CD14-positive monocyte (primary cell): Measurements from ENCODE around the gene ZNF837. TPM values are rescaled to one million over a fixed set of nuclear protein-coding genes. Genes with fewer than 3 reads are reported as not detected.

Experiments used
- DNase-seq, 3 donors: peaks; one replicate each; pipeline ENCODE4 v3.0.0-alpha.2; 2011 to 2022
- H2AFZ ChIP-seq: 2 replicates; pipeline ENCODE4 v1.6.0; 2012; ENCODE audit warnings: mild to moderate bottlenecking, low read depth, low read length, inconsistent platforms; ENCODE audit not compliant: insufficient read depth, poor library complexity, severe bottlenecking
- H3K27ac ChIP-seq, 2 donors: 1 replicate in 1 of 2; 2 replicates in 1 of 2; pipeline ENCODE4 v1.5.1; 2012 to 2013; ENCODE audit warnings: low read length in 2 of 2, control low read depth in 1 of 2, inconsistent platforms in 1 of 2, low read depth in 1 of 2, mild to moderate bottlenecking in 1 of 2
- H3K27me3 ChIP-seq, 2 donors: one replicate each; pipeline versions ENCODE4 v1.6.0 to v1.6.1; 2011 to 2013; ENCODE audit warnings: low read length in 2 of 2; ENCODE audit not compliant: control insufficient read depth in 2 of 2, insufficient read depth in 2 of 2
- H3K36me3 ChIP-seq, 2 donors: replicated peaks in 1 of 2; 1 replicate in 1 of 2; 2 replicates in 1 of 2; pipeline versions ENCODE4 v1.5.1 to v1.6.1; 2012 to 2013; ENCODE audit warnings: low read length in 2 of 2, control low read depth in 1 of 2, inconsistent platforms in 1 of 2, mild to moderate bottlenecking in 1 of 2; ENCODE audit not compliant: insufficient read depth in 2 of 2, control insufficient read depth in 1 of 2
- H3K4me1 ChIP-seq, 2 donors: 1 replicate in 1 of 2; 2 replicates in 1 of 2; pipeline versions ENCODE4 v1.5.1 to v1.6.1; 2012 to 2013; ENCODE audit warnings: low read length in 2 of 2, control low read depth in 1 of 2, inconsistent platforms in 1 of 2, mild to moderate bottlenecking in 1 of 2, moderate library complexity in 1 of 2; ENCODE audit not compliant: insufficient read depth in 2 of 2, control insufficient read depth in 1 of 2
- H3K4me2 ChIP-seq: replicated peaks from 2 replicates; pipeline ENCODE3; 2012; ENCODE audit warnings: low read length, moderate library complexity, mild to moderate bottlenecking; ENCODE audit not compliant: poor library complexity, severe bottlenecking; ENCODE audit errors: extremely low read depth
- H3K4me3 ChIP-seq, 3 experiments: fragments of 200-600 bp in 1 of 3; sonication (generic) in 1 of 3; replicated peaks in 1 of 3; 1 replicate in 2 of 3; 2 replicates in 1 of 3; pipeline ENCODE4 v1.5.1; 2011 to 2013; ENCODE audit warnings: low read length in 3 of 3, mild to moderate bottlenecking in 3 of 3, control low read depth in 2 of 3, low read depth in 2 of 3, inconsistent platforms in 1 of 3, moderate library complexity in 1 of 3
- H3K79me2 ChIP-seq: 2 replicates; pipeline ENCODE4 v1.6.0; 2012; ENCODE audit warnings: mild to moderate bottlenecking, control low read depth, inconsistent platforms, low read length, moderate library complexity; ENCODE audit not compliant: insufficient read depth
- H3K9ac ChIP-seq: 2 replicates; pipeline ENCODE4 v1.6.0; 2017; ENCODE audit warnings: low read length, mild to moderate bottlenecking; ENCODE audit not compliant: insufficient read depth, poor library complexity, severe bottlenecking
- H3K9me3 ChIP-seq, 2 donors: replicated peaks in 1 of 2; 1 replicate in 1 of 2; 2 replicates in 1 of 2; pipeline versions ENCODE4 v1.5.1 to v1.6.1; 2012 to 2013; ENCODE audit warnings: low read length in 2 of 2, control low read depth in 1 of 2; ENCODE audit not compliant: control insufficient read depth in 1 of 2, insufficient read depth in 1 of 2
- H4K20me1 ChIP-seq: 2 replicates; pipeline ENCODE4 v1.6.0; 2012; ENCODE audit warnings: mild to moderate bottlenecking, low read length, control low read depth, moderate library complexity; ENCODE audit not compliant: insufficient read depth
- H3K27ac Mint-ChIP-seq, 7 donors: one replicate each; pipeline ENCODE4 v1.8.0; 2020; ENCODE audit warnings: mild to moderate bottlenecking in 7 of 7, mixed read lengths in 7 of 7, moderate library complexity in 6 of 7, inconsistent platforms in 2 of 7
- H3K27me3 Mint-ChIP-seq, 3 donors: one replicate each; pipeline ENCODE4 v1.8.0; 2021 to 2022; ENCODE audit warnings: low read depth in 3 of 3, mild to moderate bottlenecking in 3 of 3, mixed read lengths in 3 of 3, moderate library complexity in 3 of 3, inconsistent platforms in 1 of 3
- H3K36me3 Mint-ChIP-seq, 2 donors: one replicate each; pipeline ENCODE4 v1.8.0; 2020; ENCODE audit warnings: mixed read lengths in 2 of 2, inconsistent platforms in 1 of 2, mild to moderate bottlenecking in 1 of 2
- H3K4me1 Mint-ChIP-seq: one replicate; pipeline ENCODE4 v1.8.0; 2020; ENCODE audit warnings: mild to moderate bottlenecking, mixed read lengths
- H3K4me3 Mint-ChIP-seq, 2 donors: one replicate each; pipeline ENCODE4 v1.8.0; 2020; ENCODE audit warnings: mild to moderate bottlenecking in 2 of 2, mixed read lengths in 2 of 2, moderate library complexity in 1 of 2
- H3K9me3 Mint-ChIP-seq, 7 donors: one replicate each; pipeline ENCODE4 v1.8.0; 2020 to 2022; ENCODE audit warnings: mixed read lengths in 7 of 7, mild to moderate bottlenecking in 6 of 7, moderate library complexity in 6 of 7, inconsistent platforms in 2 of 7
- CTCF ChIP-seq: fragments of 200-600 bp; IDR thresholded peaks from one replicate; pipeline ENCODE4 v1.8.0; 2022; ENCODE audit warnings: antibody characterized with exemption, mild to moderate bottlenecking
- WGBS: methylation state at CpG from one replicate; pipeline ENCODE4 v1.1.5; 2013; ENCODE audit warnings: missing lambda C conversion rate; ENCODE audit not compliant: insufficient coverage; 5-methylcytosine and 5-hydroxymethylcytosine counted together
- intact Hi-C, 2 donors: fragments of 100-400 bp; cut with micrococcal nuclease; formaldehyde crosslinking; loops; one replicate each; pipeline versions ENCODE4 v1.15.0 to v1.15.1; 2023
- polyA plus RNA-seq, 3 donors: library from polyadenylated mRNA; depleted of rRNA in 1 of 3; unstranded in 2 of 3; stranded (reverse) in 1 of 3; fragments of 300-500 nt in 2 of 3; fragments of >200 nt in 1 of 3; fragmentation: Illumina TruSeq in 2 of 3; gene quantifications; 1 replicate in 2 of 3; 2 replicates in 1 of 3; pipeline ENCODE4 v1.2.3, GENCODE V29; 2012 to 2021

Gene ZNF837
- polyA plus RNA-seq, 3 donors = 0.13 to 0.72 (median 0.33) TPM

GRCh38 chr19:58387338-58388174 is 6.7 kb upstream of the ZNF837 start:
- Histone ChIP-seq H3K27ac (peak overlapping the region; percentile 96 to 98), H3K4me3 (peak overlapping the region; percentile 60 to 87 (median 84)), H3K27me3 (no peaks in the 10 kb centered on the region), H4K20me1 (peaks cover 2% of the 10 kb centered on the region), H3K4me2 (peak overlapping the region; percentile 96), H3K4me1 (peaks cover 24 to 29% of the 10 kb centered on the region in 2 donors), H3K36me3 (peaks cover 18 to 33% of the 10 kb centered on the region in 2 donors), H2AFZ (peak overlapping the region; percentile 100), H3K9me3 (no peaks in the 10 kb centered on the region), H3K79me2 (peaks cover 32% of the 10 kb centered on the region), H3K9ac (peak overlapping the region; percentile 91)
- 12% methylated on average over 35 of the region's 39 CpGs for WGBS
- DNase-seq = peak in 1 of 3 donors; percentile 8
- peak overlapping the region; percentile 93 to 96 (median 96) for H3K27ac Mint-ChIP-seq
- peaks cover 0 to 2% (median 0%) of the 10 kb centered on the region in 3 donors for H3K27me3 Mint-ChIP-seq
- H3K36me3 Mint-ChIP-seq = peaks cover 32 to 47% of the 10 kb centered on the region in 2 donors
- H3K4me1 Mint-ChIP-seq = peaks cover 31% of the 10 kb centered on the region
- TF ChIP-seq CTCF = no peak
- H3K4me3 Mint-ChIP-seq = peak overlapping the region; percentile 88 to 95
- peaks cover 0 to 3% (median 0%) of the 10 kb centered on the region in 7 donors for H3K9me3 Mint-ChIP-seq
- intact Hi-C loops = loop anchor here in 1 of 2 donors (1.0 to 2.0 kb wide), 2 partner anchors 53 to 83 kb away; partner anchors contain the start of genes ERVK3-1 and ZNF132

DNA sequence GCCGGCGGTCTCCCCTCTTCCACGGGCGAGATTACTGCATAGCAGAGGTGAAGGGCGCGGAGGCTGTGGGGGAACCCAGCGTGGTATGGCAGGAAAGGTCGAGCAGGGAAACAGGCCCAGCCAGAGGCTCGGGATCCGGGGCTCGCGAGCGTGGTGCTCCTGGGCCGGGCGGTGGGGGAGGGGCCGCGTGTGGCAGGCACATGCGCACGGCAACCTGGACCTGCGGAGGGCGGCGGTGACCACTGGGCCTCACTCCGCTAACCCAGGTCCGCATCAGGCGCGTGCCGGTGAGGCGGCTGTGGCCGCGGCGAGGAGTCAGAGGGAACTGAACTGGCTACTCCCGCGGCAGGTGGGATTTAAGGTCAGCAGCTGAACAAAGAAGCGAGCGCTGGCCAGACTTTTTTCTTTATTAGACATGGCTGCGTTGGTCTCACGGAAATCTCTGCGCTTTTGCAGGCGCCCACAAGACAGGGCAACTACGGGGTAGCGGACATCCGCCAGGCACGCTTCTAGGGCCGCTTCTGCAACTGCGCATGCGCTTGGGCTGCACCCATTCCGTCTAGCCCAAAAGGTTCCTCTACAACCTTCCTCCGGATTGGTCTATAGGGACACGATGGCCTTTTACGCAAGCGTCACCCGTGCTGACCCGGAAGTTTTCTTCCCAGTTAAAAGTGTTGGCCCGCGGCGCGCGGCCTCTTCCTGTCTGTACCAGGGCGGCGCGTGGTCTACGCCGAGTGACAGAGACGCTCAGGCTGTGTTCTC is 5.9 kb upstream of the ZNF837 start, which contains the start of gene RPS5:
TSS of gene RPS5 (plus strand) at position 694 of the 762 bp plus-strand sequence. CDS start 869 bp downstream, outside the sequence.
- DNase-seq = peak; percentile 95 to 100 (median 98)
- Histone ChIP-seq H3K27ac (peak within 1 kb of the TSS; percentile 96 to 98), H3K27me3 (no peaks in the 10 kb centered on the region), H3K9me3 (no peaks in the 10 kb centered on the region), H3K79me2 (peaks cover 32% of the 10 kb centered on the region), H3K9ac (peak within 1 kb of the TSS; percentile 91), H3K4me1 (peaks cover 29 to 35% of the 10 kb centered on the region in 2 donors), H3K4me3 (peak within 1 kb of the TSS; percentile 60 to 87 (median 84)), H3K4me2 (peak within 1 kb of the TSS; percentile 96), H4K20me1 (no peaks in the 10 kb centered on the region), H3K36me3 (peaks cover 14 to 27% of the 10 kb centered on the region in 2 donors), H2AFZ (peak within 1 kb of the TSS; percentile 100)
- H3K4me1 Mint-ChIP-seq = peaks cover 36% of the 10 kb centered on the region
- H3K4me3 Mint-ChIP-seq = peak within 1 kb of the TSS; percentile 88 to 95
- peaks cover 28 to 41% of the 10 kb centered on the region in 2 donors for H3K36me3 Mint-ChIP-seq
- peaks cover 0 to 3% (median 0%) of the 10 kb centered on the region in 7 donors for H3K9me3 Mint-ChIP-seq
- under 1% methylated on average over 62 of the region's 64 CpGs for WGBS
- H3K27ac Mint-ChIP-seq = peak within 1 kb of the TSS; percentile 93 to 97 (median 96)
- peaks cover 0 to 2% (median 0%) of the 10 kb centered on the region in 3 donors for H3K27me3 Mint-ChIP-seq
- intact Hi-C loops = loop anchor here in 1 of 2 donors (1.0 to 2.0 kb wide), 2 partner anchors 54 to 82 kb away; partner anchors contain the start of genes ERVK3-1 and ZNF132
- TF ChIP-seq CTCF = no peak
